ENCODE results near the gene RFC2.
"Not testable (repeated sequence)": the region's sequence is repeated elsewhere in the genome, so short reads cannot be mapped to it uniquely, and the experiment has no call there.

RFC2 gene

DNA sequence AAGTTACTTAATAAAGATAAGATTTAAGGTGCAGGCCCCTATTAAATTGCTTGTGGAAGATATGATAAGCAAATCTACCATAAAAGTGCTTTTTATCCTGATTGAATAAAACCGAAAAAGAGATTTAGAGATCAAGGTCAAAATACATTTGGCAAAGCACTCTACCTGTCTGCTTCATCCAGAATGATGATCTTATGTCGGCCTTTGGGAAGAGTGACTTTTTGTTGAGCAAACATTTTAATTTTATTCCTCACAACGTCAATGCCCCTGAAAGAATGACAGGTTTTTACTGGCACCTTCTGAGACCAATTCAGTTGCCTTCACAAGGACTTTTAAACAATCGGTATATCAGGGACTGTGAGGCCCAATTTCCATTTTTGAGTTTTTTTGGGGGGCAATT is 7.7 kb downstream of the RFC2 start:
- DNase-seq = no peak

DNA sequence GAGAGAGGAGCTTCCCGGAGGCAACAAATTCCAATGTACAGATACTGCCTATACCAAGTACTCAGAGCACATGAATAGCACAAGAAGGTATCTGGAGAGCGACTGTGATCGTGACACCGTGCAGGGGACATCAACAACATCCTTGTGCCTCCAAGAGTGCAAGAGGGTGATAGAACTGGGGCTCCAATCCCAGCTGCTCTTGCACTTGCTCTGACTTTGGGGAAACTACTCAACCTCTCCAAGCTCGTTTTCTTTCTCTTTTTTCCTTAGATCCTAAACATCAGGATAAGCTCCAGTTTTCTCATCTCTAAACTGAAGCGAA is 12.1 kb downstream of the RFC2 start:
- DNase-seq = no peak

DNA sequence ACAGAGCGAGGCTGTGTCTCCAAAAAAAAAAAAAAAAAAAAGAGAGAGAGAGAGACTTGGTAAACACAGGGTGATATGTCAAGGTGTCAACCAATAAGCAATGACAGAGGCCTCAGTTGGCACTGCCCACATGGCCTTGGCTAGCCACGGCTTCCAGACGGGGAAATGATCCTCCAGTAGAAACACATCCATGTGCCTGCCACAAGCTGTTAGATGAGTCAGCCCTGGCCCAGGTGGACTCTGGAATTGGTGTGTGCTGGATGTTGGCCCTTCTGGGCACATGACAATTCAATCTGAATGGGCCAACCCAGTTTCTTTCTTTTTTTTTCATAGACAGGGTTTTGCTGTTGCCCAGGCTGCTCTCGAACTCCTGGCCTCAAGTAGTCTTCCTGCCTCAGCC is 13.7 kb downstream of the RFC2 start:
- no peak for DNase-seq

DNA sequence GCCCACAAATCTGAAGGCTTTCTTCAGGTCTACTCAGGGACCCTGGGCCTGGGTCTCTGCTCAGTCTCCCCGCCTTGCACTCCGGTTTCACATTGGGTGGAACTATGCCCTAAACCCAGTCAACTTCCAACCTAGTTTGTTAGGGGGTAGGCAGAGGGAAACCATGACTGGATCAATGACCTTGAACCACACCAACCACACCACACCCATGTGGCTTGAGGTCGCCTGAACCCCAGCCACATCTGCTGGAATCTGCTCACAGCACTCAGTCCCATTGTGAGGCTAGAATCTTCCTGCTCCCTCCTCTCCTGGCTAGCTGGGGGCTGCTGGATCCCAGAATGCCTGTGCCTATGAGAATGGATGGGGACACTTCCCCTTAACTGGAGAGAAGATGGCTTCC is 17.9 kb downstream of the RFC2 start:
- no peak for DNase-seq

DNA sequence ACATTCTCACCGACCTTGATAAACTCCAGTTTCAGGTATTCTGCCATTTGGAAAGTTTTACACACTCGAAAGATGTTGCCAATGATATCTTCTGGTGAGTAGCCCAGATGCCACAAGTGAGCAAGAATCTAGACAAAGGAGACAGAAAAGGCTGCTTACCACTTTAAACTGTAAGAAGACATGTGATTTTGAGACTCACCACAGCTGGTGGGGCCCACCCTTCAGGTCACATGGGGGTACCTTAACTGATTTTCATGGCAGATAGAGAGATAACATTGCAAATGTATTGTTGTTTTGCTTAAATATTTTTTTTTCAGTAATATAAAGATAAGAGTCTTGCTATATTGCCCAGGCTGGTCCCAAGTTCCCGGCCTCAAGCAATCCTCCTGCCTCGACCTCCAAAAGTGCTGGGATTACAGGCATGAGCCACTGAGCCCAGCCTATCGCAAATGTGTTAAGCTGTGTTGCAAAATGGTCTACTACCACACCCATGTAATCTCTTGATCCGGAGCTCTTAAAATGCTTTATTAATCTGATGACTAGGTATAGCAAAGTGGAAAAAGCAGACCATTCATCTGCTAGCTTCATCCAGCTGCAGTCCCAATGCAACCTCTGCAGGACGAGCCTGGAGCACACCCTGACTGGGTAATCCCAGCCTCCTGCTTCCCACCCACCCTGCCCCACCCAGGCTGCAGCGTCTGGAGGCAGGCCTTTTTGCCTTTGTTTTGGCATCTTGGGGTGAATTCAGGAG is 18.5 kb downstream of the RFC2 start:
- DNase-seq = no peak

DNA sequence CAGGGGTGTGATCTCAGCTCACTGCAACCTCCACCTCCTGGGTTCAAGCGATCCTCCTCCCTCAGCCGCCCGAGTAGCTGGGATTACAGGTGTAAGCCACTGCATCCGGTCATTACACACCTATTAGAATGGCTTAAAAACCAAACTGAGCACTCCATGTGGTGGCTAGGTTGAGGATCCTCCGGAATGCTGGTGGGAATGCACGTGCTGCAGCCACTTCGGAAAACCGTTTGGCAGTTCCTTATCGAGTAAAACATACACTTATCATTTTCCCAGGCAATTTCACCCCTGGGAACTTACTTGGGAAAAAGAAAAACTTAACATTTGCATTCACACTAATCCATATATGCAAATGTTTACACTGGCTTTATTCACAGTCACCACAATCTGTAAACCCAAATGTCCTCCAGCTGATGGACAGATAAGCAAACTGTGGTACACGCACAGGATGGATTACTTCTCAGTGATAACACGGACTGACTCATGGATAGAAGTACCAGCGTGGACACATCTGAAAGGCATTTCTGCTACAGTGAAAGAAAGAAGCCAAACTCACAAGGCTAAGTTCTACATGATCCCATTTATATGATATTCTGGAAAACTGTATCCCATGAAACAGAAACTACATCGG is 20.4 kb downstream of the RFC2 start:
- no peak for DNase-seq

DNA sequence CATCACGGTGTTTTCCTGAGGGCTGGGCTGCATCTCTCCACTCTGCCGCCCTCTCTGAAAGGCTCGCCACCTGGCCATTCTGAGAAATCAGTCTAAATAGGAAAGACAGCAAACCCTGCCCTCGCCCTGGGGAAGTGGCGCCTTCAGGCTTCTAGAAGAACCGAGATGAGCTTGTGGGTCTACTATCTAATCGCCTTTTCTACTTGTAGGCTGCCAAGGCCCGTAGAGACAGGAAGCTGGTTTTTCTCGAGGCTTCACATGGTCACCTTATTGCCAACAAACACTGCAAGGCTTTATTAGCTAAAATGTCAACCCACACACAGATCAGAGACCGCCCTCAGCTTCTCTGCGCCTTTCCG is 23.0 kb downstream of the RFC2 start:
- DNase-seq = no peak

DNA sequence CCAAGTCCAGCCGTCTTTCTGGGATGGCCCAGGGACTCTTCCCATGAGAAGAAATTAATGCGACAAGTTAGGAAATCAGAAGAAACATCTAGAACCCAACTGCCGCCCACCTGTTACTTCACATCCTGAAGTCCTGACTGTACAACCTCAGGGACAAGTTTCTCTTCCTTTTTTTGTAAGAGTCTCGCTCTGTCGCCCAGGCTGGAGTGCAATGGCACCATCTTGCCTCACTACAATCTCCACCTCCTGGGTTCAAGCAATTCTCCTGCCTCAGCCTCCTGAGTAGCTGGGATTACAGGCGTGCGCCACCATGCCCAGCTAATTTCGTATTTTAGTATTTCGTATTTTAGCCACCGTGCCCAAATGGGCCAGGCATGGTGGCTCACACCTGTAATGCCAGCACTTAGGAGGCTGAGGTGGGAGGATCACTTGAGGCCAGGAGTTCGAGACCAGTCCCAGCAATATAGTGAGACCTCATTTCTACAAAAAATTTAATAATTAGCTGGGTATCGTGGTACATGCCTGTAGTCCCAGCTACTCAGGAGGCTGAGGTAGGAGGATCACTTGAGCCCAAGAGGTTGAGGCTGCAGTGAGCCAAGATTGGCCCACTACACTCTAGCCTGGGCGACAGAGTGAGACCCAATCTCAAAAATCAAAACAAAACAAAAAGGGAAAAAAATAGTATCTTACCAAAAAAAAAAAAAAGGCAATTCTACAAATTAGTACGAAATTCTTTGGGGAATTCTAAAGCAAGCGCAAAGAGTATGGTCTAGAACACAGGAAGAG is 23.6 kb downstream of the RFC2 start:
- no peak for DNase-seq

DNA sequence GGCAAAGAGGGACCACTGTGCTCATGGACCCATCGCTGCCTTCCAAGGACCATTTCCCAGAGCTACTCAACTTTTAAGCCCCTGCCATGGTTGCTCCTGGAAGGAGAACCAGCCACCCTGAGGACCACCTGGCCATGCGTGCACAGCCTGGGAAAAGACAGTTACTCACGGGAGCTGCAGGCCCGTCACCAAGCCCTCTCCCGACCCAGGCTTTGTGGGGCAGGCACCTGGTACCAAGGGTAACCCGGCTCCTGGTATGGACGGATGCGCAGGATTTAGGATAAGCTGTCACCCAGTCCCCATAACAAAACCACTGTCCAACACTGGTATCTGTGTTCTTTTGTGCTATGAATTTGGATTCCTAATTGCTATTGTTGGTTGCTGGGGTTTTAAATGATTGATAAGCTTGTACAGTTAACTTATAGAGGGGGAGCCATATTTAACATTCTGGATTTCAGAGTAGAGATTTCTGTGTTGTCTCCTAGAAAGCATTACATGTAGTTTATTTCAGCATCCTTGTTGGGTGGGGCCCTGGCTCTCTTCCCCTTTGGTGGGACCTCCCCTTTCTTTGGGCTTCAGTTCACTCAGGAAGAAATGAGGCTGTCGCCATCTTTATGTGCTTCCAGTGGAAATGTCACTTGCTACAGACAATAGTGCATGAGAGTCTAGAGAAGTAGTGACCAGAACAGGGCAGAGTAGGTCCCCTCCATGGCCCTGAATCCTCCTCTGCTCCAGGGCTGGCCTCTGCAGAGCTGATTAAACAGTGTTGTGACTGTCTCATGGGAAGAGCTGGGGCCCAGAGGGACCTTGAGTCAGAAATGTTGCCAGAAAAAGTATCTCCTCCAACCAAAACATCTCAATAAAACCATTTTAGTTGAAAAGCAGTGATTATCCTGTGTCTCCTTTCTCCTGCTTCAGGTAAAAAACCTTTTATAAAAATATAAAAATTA is 25.0 kb downstream of the RFC2 start:
- DNase-seq = no peak

DNA sequence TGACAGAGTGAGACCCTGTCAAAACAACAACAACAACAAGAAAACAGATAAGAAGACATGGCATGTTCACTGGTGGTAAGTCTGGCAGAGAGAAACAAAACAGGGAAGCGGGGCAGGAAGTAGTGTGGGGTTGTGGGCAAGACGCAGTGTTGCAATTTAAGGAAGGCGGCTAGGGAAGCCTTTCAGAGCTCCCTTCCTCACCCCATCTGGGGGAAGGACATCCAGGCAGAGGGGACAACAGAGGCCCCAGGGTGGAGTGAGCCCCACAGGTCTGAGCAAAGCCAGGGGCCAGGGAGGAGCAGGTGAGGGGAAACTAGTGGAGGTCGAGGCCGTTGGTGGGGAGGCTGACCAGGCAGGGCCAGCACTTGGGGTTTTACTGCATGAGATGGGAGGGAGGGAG is 27.6 kb downstream of the RFC2 start:
- no peak for DNase-seq

DNA sequence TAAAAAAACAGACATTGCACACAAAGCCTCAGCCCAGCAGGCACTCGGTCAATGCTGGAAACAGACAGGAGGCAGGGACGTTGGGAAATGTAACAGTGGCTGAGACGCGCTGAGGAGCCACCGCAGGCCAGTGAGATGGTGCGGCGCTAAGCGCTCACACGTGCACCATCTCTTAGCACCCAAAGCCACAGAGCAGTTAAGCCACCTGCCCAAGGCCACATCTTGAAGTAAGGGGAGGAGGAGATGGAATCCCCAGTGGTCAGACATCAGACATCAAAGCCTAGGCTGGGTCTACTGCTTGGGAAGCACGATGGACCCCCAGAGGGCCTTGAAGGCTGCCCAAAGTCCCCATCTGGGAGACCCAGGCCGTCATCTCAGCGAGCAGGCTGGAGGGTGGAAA is 28.8 kb downstream of the RFC2 start:
- DNase-seq = no peak

DNA sequence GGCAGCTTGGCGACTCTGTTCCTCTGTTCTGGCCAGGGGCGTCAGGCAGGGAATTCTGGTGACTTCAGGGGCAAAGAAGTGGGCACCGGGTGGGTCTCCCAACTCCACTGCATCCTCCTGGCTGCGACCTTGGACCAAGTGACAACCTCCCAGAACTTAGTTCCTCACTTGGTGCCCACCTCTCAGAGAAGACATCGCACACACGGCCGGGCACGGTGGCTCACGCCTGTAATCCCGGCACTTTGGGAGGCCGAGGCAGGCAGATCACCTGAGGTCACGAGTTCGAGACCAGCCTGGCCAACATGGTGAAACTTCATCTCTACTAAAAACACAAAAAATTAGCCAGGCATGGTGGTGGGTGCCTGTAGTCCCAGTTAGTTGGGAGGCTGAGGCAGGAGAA is 29.3 kb downstream of the RFC2 start:
- DNase-seq = not testable (repeated sequence)

DNA sequence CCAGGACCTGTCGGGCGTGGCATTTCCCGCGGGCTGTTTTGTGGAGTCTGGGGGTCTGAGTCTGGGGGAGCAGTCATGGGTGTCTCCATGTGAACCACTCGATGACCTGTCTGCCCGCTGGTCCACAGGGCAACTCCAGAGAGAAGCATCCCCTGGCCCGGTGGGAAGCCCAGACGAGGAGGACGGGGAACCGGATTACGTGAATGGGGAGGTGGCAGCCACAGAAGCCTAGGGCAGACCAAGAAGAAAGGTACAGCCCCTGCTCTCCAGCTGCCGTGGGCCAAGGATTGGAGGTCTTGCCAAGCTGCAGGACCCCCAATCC is 29.7 kb downstream of the RFC2 start:
- DNase-seq = no peak

DNA sequence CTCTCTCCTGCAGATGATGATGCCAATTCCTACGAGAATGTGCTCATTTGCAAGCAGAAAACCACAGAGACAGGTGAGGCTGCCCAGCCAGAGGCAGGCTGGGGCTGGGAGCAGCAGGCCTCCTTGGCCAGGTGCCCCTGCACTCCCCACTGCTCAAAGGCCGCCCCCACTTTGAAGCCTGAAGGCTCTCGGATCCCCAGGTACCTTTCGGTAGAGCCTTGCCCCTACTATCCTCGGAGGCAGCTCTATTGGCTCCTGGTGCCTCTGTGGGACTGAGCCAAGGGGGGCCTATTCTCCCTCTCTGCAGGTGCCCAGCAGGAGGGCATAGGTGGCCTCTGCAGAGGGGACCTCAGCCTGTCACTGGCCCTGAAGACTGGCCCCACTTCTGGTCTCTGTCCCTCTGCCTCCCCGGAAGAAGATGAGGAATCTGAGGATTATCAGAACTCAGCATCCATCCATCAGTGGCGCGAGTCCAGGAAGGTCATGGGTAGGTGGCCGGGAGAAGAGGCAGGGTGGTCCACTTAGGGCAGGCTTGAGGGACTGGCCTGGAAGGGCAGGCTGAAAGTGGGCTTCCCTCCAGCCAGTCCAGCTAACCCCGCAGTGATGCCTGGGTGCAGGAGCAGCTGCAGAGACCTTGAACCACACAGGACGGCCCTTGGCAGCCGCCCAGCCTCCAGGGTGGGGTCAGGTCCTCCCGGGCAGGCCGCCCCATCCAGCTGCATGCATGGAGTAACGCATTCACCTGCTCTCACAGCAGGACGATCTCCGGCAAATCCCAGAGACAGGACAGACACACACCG is 30.3 kb downstream of the RFC2 start:
- DNase-seq = no peak

DNA sequence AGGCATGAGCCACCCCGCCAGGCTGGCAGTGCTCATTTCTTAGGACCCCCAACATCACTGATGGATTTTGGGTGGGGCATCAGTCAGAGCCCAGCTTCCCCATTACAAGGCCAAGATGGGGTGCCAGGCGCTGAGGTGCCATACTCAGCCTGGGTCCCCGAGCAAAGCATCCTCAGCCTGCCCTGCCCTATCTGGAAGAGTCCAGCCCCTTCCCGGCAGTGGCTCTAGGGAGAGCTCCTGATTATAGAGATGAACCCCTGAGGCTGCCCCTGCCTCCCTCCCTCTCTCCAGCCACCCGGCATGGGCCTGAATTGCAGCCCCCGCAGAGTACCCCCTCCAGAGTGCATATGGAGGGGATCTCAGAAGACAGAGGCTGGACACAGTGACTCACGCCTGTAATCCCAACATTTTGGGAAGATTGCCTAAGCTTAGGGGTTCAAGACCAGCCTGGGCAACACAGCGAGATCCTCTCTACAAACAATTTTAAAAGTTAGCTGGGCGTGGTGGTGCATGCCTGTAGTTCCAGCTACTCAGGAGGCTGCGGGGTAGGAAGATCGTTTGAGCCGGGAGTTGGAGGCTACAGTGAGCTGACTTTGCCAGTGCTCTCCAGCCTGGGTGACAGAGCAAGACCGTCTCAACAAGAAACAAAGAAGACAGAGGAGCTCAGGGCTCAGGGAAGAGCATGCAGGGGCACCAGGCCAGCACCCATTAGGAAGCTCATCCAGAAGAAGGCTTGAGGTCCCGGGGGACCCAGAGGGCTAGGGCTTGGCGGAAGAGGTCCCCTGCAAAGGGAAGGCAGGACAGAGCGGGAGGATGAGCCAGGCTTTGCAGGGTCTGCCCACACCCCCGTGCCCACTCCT is 31.1 kb downstream of the RFC2 start:
- no peak for DNase-seq

DNA sequence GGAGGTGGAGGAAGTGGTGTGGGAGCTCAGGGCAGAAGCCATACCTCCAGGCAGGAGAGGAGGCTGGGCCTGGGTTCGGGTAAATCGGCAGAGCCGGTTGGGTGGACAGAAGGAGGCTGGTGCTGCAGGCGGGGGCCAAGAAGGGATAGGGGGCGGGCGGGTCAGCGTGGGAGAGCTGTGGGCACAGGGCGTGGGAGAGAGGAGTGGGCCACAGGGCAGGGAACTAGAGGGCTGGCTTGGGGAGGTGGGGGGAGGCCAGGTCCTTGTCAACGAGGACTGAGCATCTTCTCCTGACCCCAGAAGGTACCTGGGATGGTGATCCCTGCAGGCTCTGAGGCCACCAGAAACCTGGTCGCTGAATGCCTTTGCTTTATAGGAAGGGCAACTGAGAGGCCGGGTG is 32.5 kb downstream of the RFC2 start:
- DNase-seq = no peak

DNA sequence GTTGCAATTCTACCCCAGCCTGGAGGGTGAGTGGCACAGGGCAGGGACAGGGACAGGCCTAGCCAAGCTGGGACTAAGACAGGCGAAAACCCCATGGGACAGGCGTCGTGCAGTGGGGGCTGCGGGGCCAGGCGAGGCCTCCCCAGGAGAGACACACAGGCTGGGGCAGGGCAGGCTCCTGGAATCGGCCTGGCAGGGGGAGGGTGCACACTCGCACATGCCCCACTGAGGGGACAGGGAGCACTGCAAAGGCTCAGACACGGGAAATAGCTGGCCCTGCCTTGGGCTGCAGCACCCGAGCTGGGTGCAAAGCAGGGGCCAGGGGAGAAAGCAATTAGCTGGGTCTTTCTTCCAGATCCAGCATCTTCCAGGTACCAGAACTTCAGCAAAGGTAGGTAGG is 34.0 kb downstream of the RFC2 start:
- DNase-seq = no peak

DNA sequence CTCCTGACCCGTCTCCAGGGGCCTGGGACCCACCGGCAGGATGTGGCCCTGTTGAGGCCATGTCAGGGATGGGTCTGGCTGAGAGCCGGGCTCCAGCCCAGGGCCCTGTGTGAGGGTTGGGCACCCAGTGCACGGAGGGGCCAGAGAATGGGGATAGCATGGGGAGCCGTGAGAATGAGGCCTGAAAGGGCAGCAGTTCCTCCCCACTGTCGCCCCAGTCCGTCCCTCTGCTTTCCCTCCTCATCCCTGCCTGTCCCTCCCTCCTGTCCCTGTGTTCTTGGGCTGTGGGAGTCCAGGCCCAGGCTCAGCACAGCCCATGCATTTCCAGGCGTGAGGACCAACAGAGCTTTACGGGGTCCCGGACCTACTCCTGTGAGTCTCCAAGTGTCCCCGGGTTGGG is 34.8 kb downstream of the RFC2 start:
- DNase-seq = no peak

DNA sequence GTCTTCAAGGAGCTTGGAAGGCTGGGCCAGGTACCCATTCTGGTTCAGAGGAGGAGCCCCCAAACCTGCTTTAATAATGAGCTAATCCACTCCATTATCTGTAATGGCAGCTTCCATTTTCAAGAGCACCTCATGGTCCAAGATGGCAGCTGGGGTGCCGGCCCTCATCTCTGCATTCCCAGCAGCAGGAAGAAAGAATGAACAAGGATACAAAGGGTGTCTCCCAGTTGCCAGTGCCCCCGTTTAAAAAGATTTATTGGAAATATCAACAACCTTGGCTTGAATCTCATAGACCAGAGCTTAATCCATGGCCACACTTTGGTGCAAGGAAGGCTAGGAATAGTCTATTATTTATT is 35.9 kb downstream of the RFC2 start:
- no peak for DNase-seq

DNA sequence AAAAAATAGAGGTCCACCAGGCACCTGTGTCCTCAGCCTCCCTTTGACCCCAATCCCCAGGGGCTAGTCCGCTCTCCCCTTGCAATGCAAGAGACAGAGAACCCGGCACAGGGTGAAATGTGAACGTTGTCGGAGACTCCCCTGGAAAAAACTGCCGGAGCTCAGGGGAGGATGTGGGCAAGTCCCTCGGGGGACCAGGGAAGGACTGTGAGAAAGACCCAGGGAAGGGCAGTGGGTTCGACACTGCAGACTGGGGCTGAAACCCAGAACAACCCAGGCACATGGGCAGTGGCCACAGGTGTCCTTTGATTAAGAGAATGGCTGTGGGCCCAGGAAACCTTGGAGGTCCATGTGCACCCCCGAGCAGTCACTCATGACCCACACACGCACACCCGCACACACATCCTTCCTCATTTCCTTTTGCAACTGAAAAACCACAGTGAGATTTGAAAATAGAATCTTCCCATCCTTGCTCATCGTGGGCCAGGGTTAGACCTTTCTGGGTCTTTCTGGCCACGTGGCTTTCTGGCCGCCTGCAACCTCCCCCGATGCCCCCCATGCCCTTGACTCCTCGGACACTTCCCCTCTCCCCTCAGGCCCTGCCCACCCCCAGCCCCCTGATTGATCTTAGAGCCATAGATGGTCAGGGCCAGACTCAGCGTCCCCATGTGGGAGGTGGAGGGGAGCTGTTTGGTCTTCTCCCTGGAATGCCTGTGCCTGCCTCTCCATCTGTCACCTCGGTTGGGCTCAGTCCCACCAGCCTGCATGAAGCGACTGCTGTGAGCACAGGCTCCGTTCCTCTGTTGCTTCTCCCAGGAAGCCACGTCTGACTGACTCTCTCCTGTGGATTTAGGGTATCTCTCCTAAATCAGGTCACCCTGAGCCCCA is 36.5 kb downstream of the RFC2 start:
- no peak for DNase-seq

DNA sequence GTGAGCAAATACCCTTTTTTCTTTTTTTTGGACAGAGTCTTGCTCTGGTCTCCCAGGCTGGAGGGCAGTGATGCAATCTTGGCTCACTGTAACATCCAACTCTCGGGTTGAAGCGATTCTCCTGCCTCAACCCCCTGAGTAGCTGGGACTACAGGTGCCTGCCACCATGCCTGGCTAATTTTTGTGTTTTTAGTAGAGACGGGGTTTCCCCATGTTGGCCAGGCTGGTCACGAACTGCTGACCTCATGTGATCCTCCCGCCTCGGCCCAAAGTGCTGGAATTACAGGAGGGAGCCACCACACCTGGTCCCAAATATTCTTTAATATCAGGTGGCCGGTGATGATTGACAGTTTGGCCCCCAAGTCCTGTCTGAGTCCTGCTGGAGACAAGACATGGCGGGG is 37.8 kb downstream of the RFC2 start:
- no peak for DNase-seq
